ENCODE measurements around the gene DAB1.

The DAB1 gene

GRCh38 chr1:57249511-57249910, 174.3 kb downstream of the DAB1 start:
- DNase-seq (ENCODE audit: low spot score): no peak
- POLR2A ChIA-PET (ENCODE audit: low non-redundant PET): no interaction called here
- no peak for TF ChIP-seq CTCF (conservative IDR thresholded peaks at IDR 0.05; ENCODE audit: low read depth)
- no peak overlapping the region for H3K27ac ChIP-seq
- CTCF ChIA-PET: no interaction called here

DNA sequence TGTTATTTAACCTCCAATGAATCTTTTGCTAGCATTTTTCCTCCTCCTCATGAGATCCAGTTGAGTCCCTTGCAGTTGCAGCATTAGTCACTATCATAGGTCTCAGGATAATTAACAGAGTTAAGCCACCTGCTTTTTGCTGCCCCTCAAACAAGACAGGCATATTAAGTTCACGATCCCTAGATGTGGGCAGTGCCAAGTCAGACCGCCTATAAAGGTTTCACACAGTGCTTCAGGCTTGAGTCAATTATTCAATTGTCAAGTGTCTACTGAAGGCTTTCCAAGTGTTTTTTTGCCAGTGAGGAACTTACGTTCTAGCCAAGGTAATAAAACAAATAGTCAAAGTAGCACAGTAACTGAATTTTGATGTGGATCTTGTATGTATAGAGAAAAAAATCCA, 175.0 kb downstream of the DAB1 start:
- no peak overlapping the region for H3K27ac ChIP-seq
- DNase-seq (ENCODE audit: low spot score): no peak
- ChIA-PET CTCF (interaction anchor here (0.6 kb wide), 1 partner anchor 46 kb away, joined by 3 read pairs; no protein-coding TSS in a partner anchor), POLR2A (ENCODE audit: low non-redundant PET) (interaction anchor here (0.6 kb wide), 1 partner anchor 72 kb away, joined by 3 read pairs; no protein-coding TSS in a partner anchor)
- TF ChIP-seq CTCF (conservative IDR thresholded peaks at IDR 0.05; ENCODE audit: low read depth): no peak

DNA sequence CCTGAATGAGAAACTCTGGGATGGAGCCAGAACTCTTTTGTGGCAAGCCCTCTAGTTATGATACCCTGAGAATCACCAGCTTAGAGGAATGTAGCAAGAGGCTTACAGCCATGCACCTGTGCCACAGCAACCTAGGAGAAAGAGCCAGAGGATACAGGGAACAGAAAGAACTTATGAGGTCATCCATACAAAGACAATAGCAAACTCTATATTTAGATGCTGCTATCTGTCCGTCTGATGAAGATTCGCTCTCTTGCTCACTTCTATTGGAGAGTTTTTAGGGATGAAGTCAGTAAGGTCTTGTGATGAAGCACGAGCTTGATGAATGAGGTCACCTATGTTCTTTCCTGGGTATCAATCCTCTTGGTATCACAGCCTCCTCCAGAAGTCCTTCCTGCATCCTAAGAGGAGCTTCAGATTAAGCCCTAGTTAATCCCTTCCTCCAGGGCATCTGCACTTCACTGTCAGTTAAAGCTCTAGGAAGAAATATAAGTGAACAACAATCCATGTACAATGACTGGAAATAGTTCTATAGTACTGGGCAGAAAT, 185.6 kb downstream of the DAB1 start:
- no peak for TF ChIP-seq CTCF (conservative IDR thresholded peaks at IDR 0.05; ENCODE audit: low read depth)
- no peak overlapping the region for H3K27ac ChIP-seq
- CTCF ChIA-PET: no interaction called here
- DNase-seq (ENCODE audit: low spot score): no peak
- POLR2A ChIA-PET (ENCODE audit: low non-redundant PET): interaction anchor here (0.7 kb wide), 1 partner anchor 134 kb away, joined by 3 read pairs; no protein-coding TSS in a partner anchor

GRCh38 chr1:57235730-57236510, 187.9 kb downstream of the DAB1 start:
- no peak overlapping the region for H3K27ac ChIP-seq
- CTCF ChIA-PET: interaction anchor here (0.6 kb wide), 1 partner anchor 359 kb away, joined by 3 read pairs; no protein-coding TSS in a partner anchor
- no peak for DNase-seq (ENCODE audit: low spot score)
- POLR2A ChIA-PET (ENCODE audit: low non-redundant PET): no interaction called here
- TF ChIP-seq CTCF (conservative IDR thresholded peaks at IDR 0.05; ENCODE audit: low read depth): no peak

- TF ChIP-seq CTCF (conservative IDR thresholded peaks at IDR 0.05; ENCODE audit: low read depth): no peak
- no peak overlapping the region for H3K27ac ChIP-seq
- DNase-seq (ENCODE audit: low spot score): no peak
- CTCF ChIA-PET: interaction anchor here (0.6 to 0.7 kb wide), 2 partner anchors 338 to 414 kb away, joined by 4 to 6 read pairs; no protein-coding TSS in a partner anchor
- POLR2A ChIA-PET (ENCODE audit: low non-redundant PET): interaction anchor here (0.5 kb wide), 1 partner anchor 148 kb away, joined by 4 read pairs; no protein-coding TSS in a partner anchor
Measured at GRCh38 chr1:57234459-57234858, 189.4 kb downstream of the DAB1 start.

- no peak for DNase-seq (ENCODE audit: low spot score)
- H3K27ac ChIP-seq: no peak overlapping the region
- ChIA-PET POLR2A (ENCODE audit: low non-redundant PET) (no interaction called here), CTCF (interaction anchor here (0.7 kb wide), 2 partner anchors 282 to 731 kb away, joined by 3 to 6 read pairs; no protein-coding TSS in a partner anchor)
- TF ChIP-seq CTCF (conservative IDR thresholded peaks at IDR 0.05; ENCODE audit: low read depth): no peak
Measured at GRCh38 chr1:57232500-57232899, 191.4 kb downstream of the DAB1 start.
